ENCODE results near the gene SYNPO2.
"Not testable (repeated sequence)": the region's sequence is repeated elsewhere in the genome, so short reads cannot be mapped to it uniquely, and the experiment has no call there.

Gene SYNPO2

DNA sequence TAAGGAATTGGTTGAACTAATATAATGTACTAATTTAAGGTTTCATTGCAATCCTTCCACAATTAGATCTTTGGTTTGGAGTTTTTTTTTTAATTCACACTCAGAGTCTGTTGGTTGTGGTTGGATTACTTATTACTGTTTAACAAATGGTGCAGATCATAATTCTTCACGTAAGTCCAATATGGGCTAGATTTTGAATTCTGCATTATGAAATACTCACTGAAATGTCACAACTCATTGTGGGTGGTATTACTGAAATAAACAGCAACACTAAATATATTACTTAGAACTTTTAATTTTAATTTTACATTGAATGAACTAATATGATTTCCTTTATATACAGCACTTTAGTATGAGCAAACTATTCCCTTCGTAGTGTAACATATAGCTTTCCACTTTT, 152.7 kb downstream of the SYNPO2 start:
- Mint-ChIP-seq H3K4me1 (ENCODE audit: low read depth) (no peaks in the 10 kb centered on the region), H3K27me3 (peaks cover 2% of the 10 kb centered on the region), H3K27ac (no peak overlapping the region), H3K9me3 (ENCODE audit: low read depth) (no peaks in the 10 kb centered on the region), H3K36me3 (no peaks in the 10 kb centered on the region), H3K4me3 (no peak overlapping the region)

DNA sequence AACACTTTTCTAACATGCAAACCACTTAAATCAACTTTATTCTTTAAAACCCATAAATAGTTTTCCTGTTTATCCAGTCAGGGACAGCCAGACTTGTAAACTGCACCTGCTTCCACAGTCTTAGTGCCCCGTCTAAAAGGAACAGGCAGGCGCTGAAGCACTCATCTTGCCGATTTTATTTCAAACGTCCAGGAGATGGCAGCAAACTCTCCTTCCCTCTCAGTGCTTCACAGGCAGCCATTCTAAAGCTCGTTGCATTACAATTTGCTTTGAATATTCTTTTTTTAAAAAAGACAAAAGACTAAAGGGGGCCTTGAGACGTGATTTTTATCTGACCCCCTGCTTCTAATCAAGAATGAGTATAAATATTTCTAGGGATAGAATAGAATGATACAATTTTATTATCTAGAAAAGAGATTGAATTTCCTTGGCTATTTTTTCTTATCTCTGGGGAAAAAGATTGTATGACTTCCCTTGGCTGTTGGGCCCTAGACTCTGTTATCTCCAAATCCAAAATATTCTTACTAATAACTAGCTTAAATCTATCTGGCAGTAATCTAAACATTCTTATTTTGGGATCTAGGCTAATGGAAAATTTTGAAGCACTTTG, 153.4 kb downstream of the SYNPO2 start:
- Mint-ChIP-seq H3K27ac (no peak overlapping the region), H3K36me3 (no peaks in the 10 kb centered on the region), H3K27me3 (peaks cover 2% of the 10 kb centered on the region), H3K4me1 (ENCODE audit: low read depth) (no peaks in the 10 kb centered on the region), H3K4me3 (no peak overlapping the region), H3K9me3 (ENCODE audit: low read depth) (no peaks in the 10 kb centered on the region)

DNA sequence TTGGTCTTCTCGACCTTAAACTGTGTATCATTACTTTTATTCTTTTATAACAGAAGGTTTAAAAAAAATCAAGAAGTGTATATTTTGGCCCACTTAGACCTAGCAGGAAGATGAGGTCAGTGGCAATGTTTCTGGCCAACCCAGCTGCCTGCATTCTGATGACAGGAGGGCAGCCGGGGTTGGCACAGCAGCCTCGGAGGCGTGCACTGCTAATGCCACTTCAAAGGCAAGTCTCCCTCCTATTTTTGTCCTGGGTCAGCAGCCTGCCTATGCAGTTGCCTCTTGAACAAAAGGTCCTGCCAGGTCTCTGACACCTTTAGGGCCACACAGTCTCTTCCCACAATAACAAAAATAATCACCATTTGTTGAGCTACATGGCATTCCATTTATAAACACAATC, 157.6 kb downstream of the SYNPO2 start:
- Mint-ChIP-seq H3K27ac (no peak overlapping the region), H3K4me1 (ENCODE audit: low read depth) (no peaks in the 10 kb centered on the region), H3K27me3 (peaks cover 7% of the 10 kb centered on the region), H3K36me3 (no peaks in the 10 kb centered on the region), H3K9me3 (ENCODE audit: low read depth) (no peaks in the 10 kb centered on the region), H3K4me3 (no peak overlapping the region)

DNA sequence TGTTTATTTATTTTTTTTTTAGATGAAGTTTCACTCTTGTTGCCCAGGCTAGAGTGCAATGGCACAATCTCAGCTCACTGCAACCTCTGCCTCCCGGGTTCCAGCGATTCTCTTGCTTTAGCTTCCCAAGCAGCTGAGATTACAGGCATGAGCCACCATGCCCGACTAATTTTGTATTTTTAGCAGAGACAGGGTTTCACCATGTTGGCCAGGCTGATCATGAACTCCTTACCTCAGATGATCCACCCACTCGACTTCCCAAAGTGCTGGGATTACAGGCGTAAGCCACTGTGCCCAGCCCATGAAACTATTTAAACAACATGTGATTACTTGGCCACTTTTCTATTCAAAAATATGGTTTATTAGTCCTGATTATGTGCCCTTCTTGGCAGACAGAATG, 158.4 kb downstream of the SYNPO2 start:
- H3K36me3 Mint-ChIP-seq; H3K9me3 Mint-ChIP-seq (ENCODE audit: low read depth); H3K4me3 Mint-ChIP-seq; H3K4me1 Mint-ChIP-seq (ENCODE audit: low read depth); H3K27ac Mint-ChIP-seq; H3K27me3 Mint-ChIP-seq: not testable (repeated sequence)

DNA sequence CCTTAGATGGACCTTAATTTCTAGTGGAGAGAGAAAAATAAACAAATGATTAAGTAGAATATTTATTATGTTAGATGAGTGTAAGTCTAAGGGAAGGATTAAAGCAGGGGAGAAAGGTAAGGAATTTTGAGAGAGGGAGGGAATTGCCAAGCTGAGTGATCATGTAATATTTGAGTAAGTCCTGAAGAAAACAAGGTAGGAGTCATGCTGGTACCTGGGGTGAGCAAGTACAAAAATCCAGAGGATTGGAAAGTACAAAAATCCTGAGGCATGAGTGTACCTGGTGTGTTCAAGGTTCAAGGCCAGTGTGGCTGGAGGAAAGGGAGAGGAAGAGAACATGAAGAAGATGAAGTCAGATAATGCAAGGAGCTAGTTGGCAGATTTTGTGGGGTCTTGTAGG, 159.8 kb downstream of the SYNPO2 start:
- no peaks in the 10 kb centered on the region for H3K9me3 Mint-ChIP-seq (ENCODE audit: low read depth)
- no peaks in the 10 kb centered on the region for H3K36me3 Mint-ChIP-seq
- H3K27me3 Mint-ChIP-seq = peaks cover 7% of the 10 kb centered on the region
- no peaks in the 10 kb centered on the region for H3K4me1 Mint-ChIP-seq (ENCODE audit: low read depth)
- H3K27ac Mint-ChIP-seq = no peak overlapping the region
- no peak overlapping the region for H3K4me3 Mint-ChIP-seq

DNA sequence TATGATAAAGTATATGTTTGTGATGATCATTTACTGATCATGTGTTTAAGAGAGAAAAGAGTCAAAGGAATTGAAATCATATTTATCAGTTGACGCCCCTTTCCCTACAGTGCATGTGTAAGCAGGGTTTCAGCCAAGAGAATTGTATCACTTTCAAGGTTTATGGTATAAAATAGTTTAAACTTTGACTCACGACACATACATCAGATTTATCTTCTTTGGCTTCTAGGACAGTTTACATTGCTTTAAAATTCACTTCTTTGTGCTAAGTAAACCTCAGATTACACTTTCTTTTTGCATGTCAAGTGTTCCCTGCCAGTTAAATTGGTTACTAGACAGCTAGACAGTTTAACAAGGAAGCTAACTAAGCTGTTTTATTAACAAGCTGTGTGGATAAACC, 160.7 kb downstream of the SYNPO2 start:
- no peaks in the 10 kb centered on the region for H3K36me3 Mint-ChIP-seq
- peaks cover 7% of the 10 kb centered on the region for H3K27me3 Mint-ChIP-seq
- H3K27ac Mint-ChIP-seq = no peak overlapping the region
- no peaks in the 10 kb centered on the region for H3K4me1 Mint-ChIP-seq (ENCODE audit: low read depth)
- H3K4me3 Mint-ChIP-seq = no peak overlapping the region
- no peaks in the 10 kb centered on the region for H3K9me3 Mint-ChIP-seq (ENCODE audit: low read depth)

DNA sequence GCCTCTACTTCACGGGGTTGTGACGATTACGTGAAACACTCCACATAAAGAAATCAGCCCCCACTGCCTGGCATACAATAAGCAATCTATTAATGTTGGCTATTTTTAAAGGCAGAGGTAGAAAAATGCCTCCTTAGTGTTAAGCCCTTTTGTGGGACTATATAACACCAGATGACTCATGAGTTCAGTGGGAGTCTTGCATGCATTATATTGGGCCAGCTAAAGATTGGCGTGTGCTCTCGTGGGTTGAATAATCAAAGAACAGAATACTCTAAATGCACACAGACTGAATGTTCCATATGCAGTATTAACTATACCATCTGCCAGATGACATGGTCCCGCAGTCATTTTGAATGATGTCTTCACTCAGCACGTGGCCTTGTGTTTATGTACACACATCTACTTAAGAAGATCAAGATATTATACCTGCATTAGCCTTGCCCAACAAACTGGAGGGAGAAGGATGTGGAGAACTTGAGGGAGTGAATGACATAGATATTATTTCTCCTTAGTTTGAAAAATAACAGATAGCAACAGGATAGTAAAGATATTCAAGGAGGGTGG, 162.0 kb downstream of the SYNPO2 start:
- H3K27ac Mint-ChIP-seq = no peak overlapping the region
- no peaks in the 10 kb centered on the region for H3K4me1 Mint-ChIP-seq (ENCODE audit: low read depth)
- peaks cover 5% of the 10 kb centered on the region for H3K27me3 Mint-ChIP-seq
- H3K4me3 Mint-ChIP-seq = no peak overlapping the region
- no peaks in the 10 kb centered on the region for H3K9me3 Mint-ChIP-seq (ENCODE audit: low read depth)
- no peaks in the 10 kb centered on the region for H3K36me3 Mint-ChIP-seq

DNA sequence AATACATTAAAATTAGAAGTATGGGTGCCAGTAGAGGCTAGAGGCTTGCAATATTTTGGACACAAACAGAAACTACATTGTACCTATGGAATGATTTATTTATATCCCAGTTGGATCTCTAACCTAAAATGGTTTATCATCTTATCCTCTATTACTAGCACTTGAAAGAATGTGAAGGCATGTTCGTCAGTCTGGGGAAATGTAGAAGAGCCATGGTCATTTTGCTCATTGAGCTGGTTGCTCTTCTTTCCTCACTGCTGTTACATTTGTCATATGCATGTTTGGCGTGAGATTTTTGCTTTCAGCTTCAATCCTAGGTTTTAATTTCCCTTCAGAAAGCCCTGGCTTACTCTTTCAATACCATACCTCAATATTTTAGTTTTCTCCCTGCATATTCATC, 164.6 kb downstream of the SYNPO2 start:
- Mint-ChIP-seq H3K4me1 (ENCODE audit: low read depth) (no peaks in the 10 kb centered on the region), H3K27me3 (peaks cover 5% of the 10 kb centered on the region), H3K27ac (no peak overlapping the region), H3K36me3 (no peaks in the 10 kb centered on the region), H3K9me3 (ENCODE audit: low read depth) (no peaks in the 10 kb centered on the region), H3K4me3 (no peak overlapping the region)

DNA sequence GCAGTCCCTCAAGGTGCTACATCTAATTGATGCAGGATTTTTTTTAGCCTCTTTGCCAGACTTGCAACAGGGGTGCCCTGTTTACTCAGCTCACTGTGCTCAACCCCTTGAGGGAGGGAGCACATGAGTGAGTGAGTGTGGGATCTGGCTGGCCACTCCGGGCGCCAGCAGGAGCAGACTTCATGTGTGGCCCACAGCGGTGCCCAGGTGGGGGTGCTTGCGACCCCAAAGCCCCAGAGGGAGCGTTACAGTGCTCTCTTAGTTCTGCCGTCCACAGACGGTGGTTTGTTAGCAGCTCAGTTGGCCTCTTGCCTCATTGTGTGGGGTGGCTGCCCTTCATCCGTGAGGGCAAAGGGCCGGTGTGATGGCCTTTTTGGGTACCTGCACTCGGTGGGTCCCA, 165.3 kb downstream of the SYNPO2 start:
- H3K27me3 Mint-ChIP-seq = peaks cover 3% of the 10 kb centered on the region

DNA sequence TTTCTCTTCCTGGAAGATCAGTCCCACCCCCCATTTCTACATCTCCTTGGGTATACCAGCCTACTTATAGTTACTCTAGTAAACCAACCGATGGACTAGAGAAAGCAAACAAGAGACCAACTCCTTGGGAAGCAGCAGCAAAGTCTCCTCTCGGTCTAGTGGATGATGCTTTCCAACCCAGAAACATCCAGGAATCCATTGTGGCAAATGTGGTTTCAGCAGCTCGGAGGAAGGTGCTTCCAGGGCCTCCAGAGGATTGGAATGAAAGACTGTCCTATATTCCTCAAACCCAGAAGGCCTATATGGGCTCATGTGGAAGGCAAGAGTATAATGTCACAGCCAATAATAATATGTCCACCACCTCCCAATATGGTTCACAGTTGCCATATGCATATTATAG, 168.8 kb downstream of the SYNPO2 start:
- H3K27ac Mint-ChIP-seq = no peak overlapping the region
- H3K36me3 Mint-ChIP-seq = no peaks in the 10 kb centered on the region
- no peaks in the 10 kb centered on the region for H3K9me3 Mint-ChIP-seq (ENCODE audit: low read depth)
- H3K4me3 Mint-ChIP-seq = no peak overlapping the region
- no peaks in the 10 kb centered on the region for H3K27me3 Mint-ChIP-seq
- H3K4me1 Mint-ChIP-seq (ENCODE audit: low read depth) = no peaks in the 10 kb centered on the region

More for the DNA sequence above, 165.3 kb downstream of the SYNPO2 start:
- Mint-ChIP-seq H3K4me3 (no peak overlapping the region), H3K27ac (no peak overlapping the region), H3K36me3 (no peaks in the 10 kb centered on the region), H3K4me1 (ENCODE audit: low read depth) (no peaks in the 10 kb centered on the region), H3K9me3 (ENCODE audit: low read depth) (no peaks in the 10 kb centered on the region)

DNA sequence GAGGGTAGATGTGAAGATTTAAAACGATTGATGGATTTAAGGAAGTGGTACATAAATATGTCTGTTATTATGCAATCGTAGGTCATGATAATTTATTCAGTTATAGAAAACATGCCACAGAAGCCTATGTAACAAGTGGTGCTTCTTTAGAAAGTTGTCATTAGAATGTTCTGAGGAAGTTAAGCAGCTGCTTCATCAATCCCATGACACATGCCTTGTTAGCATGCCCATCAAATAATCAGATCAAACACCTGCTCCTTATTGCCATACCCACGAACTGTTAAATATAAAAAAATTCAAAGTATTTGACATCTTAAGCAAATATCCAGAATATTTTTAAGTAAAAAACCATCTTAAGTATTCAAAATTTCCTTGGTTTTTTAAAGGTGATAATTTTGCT, 170.6 kb downstream of the SYNPO2 start:
- no peaks in the 10 kb centered on the region for H3K4me1 Mint-ChIP-seq (ENCODE audit: low read depth)
- no peaks in the 10 kb centered on the region for H3K36me3 Mint-ChIP-seq

DNA sequence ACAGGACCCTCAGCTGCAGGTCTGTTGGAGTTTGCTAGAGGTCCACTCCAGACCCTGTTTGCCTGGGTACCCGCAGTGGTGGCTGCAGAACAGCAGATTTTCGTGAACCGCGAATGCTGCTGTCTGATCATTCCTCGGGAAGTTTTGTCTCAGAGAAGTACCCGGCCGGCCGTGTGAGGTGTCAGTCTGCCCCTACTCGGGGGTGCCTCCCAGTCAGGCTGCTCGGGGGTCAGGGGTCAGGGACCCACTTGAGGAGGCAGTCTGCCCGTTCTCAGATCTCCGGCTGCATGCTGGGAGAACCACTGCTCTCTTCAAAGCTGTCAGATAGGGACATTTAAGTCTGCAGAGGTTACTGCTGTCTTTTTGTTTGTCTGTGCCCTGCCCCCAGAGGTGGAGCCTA, 178.5 kb downstream of the SYNPO2 start:
- not testable (repeated sequence) for H3K36me3 Mint-ChIP-seq; H3K4me3 Mint-ChIP-seq; H3K9me3 Mint-ChIP-seq (ENCODE audit: low read depth); H3K27ac Mint-ChIP-seq; H3K4me1 Mint-ChIP-seq (ENCODE audit: low read depth)
- H3K27me3 Mint-ChIP-seq = peaks cover 12% of the 10 kb centered on the region

More for the DNA sequence above, 170.6 kb downstream of the SYNPO2 start:
- no peak overlapping the region for H3K4me3 Mint-ChIP-seq
- H3K9me3 Mint-ChIP-seq (ENCODE audit: low read depth) = no peaks in the 10 kb centered on the region
- H3K27ac Mint-ChIP-seq = no peak overlapping the region
- no peaks in the 10 kb centered on the region for H3K27me3 Mint-ChIP-seq

DNA sequence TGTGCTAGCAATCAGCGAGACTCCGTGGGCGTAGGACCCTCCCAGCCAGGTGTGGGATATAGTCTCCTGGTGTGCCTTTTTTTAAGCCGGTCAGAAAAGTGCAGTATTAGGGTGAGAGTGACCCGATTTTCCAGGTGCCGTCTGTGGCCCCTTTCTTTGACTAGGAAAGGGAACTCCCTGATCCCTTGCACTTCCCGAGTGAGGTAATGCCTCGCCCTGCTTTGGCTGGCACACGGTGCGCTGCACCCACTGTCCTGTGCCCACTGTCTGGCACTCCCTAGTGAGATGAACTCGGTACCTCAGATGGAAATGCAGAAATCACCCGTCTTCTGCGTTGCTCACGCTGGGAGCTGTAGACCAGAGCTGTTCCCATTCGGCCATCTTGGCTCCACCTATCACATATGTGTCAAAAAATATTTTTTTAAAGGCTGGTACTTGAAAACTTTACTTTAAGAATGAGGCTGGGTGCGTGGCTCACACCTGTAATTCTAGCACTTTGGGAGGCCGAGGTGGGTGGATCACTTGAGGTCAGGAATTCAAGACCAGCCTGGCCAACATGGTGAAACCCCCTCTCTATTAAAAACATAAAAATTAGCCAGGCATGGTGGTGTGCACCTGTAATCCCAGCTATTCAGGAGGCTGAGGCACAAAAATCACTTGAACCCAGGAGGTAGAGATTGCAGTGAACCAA, 179.2 kb downstream of the SYNPO2 start:
- H3K4me3 Mint-ChIP-seq; H3K9me3 Mint-ChIP-seq (ENCODE audit: low read depth); H3K27ac Mint-ChIP-seq; H3K36me3 Mint-ChIP-seq; H3K4me1 Mint-ChIP-seq (ENCODE audit: low read depth): not testable (repeated sequence)
- peaks cover 12% of the 10 kb centered on the region for H3K27me3 Mint-ChIP-seq

DNA sequence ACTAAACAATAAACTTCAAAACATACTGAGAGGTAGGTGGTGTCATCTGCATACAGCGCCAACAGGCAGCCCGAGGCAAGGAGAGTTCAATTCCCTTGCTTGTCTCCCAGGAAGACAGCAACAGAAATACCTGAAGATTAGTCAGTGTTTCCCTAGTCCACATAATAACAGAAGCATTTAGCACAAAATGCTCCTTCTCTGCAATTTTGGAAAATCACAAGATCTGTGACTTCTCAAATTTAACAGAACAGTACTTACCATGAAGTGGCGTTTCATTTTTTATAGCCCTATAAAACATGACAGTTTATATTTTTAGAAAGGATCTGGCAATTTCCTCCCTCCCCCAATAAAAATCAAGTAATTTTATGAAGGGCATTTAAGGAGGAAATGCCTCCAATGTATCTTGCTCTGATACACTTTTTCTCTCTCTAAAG, 179.9 kb downstream of the SYNPO2 start:
- Mint-ChIP-seq H3K4me3 (no peak overlapping the region), H3K4me1 (ENCODE audit: low read depth) (no peaks in the 10 kb centered on the region), H3K27me3 (peaks cover 15% of the 10 kb centered on the region), H3K27ac (no peak overlapping the region), H3K36me3 (peaks cover 3% of the 10 kb centered on the region), H3K9me3 (ENCODE audit: low read depth) (no peaks in the 10 kb centered on the region)

DNA sequence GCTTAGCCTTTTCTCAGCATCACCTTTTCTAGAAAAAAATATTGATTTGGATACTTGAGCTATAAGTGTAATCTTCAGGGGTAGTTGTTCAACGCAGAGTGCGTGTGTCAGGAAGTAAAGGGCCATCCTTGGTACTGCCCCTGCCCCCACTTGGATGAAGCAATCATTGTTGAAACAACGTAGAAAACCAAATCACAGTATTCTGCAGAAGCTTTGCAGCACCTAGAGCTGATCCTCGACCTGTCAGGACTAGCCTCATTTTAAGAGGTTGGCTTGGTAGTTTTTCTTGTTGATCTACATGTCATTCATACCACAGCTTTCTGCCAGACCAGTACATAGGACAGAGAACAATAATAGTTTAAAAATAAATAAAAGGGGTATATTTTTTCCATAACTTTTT, 181.6 kb downstream of the SYNPO2 start:
- H3K4me3 Mint-ChIP-seq = no peak overlapping the region
- no peak overlapping the region for H3K27ac Mint-ChIP-seq
- peaks cover 15% of the 10 kb centered on the region for H3K27me3 Mint-ChIP-seq

More for the DNA sequence above, 181.6 kb downstream of the SYNPO2 start:
- no peaks in the 10 kb centered on the region for H3K9me3 Mint-ChIP-seq (ENCODE audit: low read depth)
- peaks cover 3% of the 10 kb centered on the region for H3K36me3 Mint-ChIP-seq
- H3K4me1 Mint-ChIP-seq (ENCODE audit: low read depth) = no peaks in the 10 kb centered on the region

All from activated naive CD8-positive, alpha-beta T cell (primary cell).